ENCODE results near the gene TMBIM6. TPM values are rescaled to one million over a fixed set of nuclear protein-coding genes. Genes with fewer than 3 reads are reported as not detected.

The TMBIM6 gene
- total and polyA plus RNA-seq, 9 of the 15 experiments (the other 6 are each of a cell fraction or from before 2014, with no cell fraction given): 147 to 1,288 (median 352) TPM

GRCh38 chr12:49777341-49777740, 36.0 kb downstream of the TMBIM6 start:
- ATAC-seq: no peak
- DNase-seq (ENCODE audit: extremely low read depth in 1 of 4, low spot score in 3 of 4): no peak
- intact Hi-C loops (cut with micrococcal nuclease): loop anchor here (5.0 kb wide), 2 partner anchors 170 to 280 kb away; partner anchors contain the start of gene ASIC1
- Histone ChIP-seq H3K27me3 (ENCODE audit: control insufficient read depth in 2 of 2, insufficient read depth in 2 of 2, low read length in 2 of 2) (no peaks in the 10 kb centered on the region), H3K9ac (ENCODE audit: insufficient read depth in 1 of 2, low read depth in 2 of 2, low read length in 2 of 2) (no peak overlapping the region), H3K4me1 (replicated peaks in 1 of 2; ENCODE audit: control insufficient read depth in 2 of 2, insufficient read depth in 2 of 2, low read length in 2 of 2) (peaks cover 0 to 6% of the 10 kb centered on the region in 2 experiments; a peak in 2 of 5 replicates), H3K36me3 (ENCODE audit: control insufficient read depth, insufficient read depth, low read length) (no peaks in the 10 kb centered on the region), H4K20me1 (replicated peaks; ENCODE audit: control insufficient read depth, insufficient read depth, low read length) (no peaks in the 10 kb centered on the region), H3K4me3 (no peak overlapping the region), H3K9me1 (ENCODE audit: control insufficient read depth, insufficient read depth, low read length) (no peaks in the 10 kb centered on the region), H3K4me2 (ENCODE audit: insufficient read depth, low read length) (no peak overlapping the region), H3K27ac (ENCODE audit: extremely low read depth, low read depth, low read length) (no peak overlapping the region), H3K79me2 (ENCODE audit: control insufficient read depth, insufficient read depth, low read length) (no peaks in the 10 kb centered on the region), H3K9me3 (replicated peaks; ENCODE audit: control insufficient read depth, insufficient read depth, low read depth, low read length) (no peaks in the 10 kb centered on the region), H2AFZ (ENCODE audit: low read depth, low read length) (no peak overlapping the region)
- ChIA-PET POLR2A (interaction anchor here (0.9 to 1.4 kb wide), 4 partner anchors 10 to 36 kb away, joined by 3 to 6 read pairs (median 4); partner anchors contain the start of gene TMBIM6), CTCF (ENCODE audit: low intra/inter-chr PET ratio) (interaction anchor here (1.3 to 5.8 kb wide), 3 partner anchors 61 to 293 kb away, joined by 3 to 63 read pairs (median 7); no protein-coding TSS in a partner anchor)
- FAIRE-seq: no peak
- in situ Hi-C loops (cut with MboI): loop anchor here (5.0 kb wide), 2 partner anchors 60 to 280 kb away; partner anchors contain the start of gene ASIC1
- 33% methylated on average over 2 of the region's 3 CpGs for WGBS (ENCODE audit: insufficient coverage, low coverage, missing lambda C conversion rate)
- TF ChIP-seq ETS1 (conservative IDR thresholded peaks at IDR 0.05; ENCODE audit: control insufficient read depth, low read depth, low read length): no peak
- no TSS peak for BruUV-seq (replicated peaks)

All from K562 (cell line).